HepG2 (cell line): ENCODE data around the gene TEX19. TPM values are rescaled to one million over a fixed set of nuclear protein-coding genes. Genes with fewer than 3 reads are reported as not detected.

Source experiments
- BCL3 ChIP-seq: sonication (generic); formaldehyde crosslinking; IDR thresholded peaks from 2 replicates; pipeline ENCODE4 v1.5.1; 2020; ENCODE audit warnings: mild to moderate bottlenecking, missing genetic modification reagents, moderate library complexity
- SKIL ChIP-seq: sonication (generic); formaldehyde crosslinking; IDR thresholded peaks from 2 replicates; pipeline ENCODE4 v1.8.0; 2022; ENCODE audit warnings: missing genetic modification reagents, mild to moderate bottlenecking, moderate library complexity, borderline replicate concordance
- ZNF274 ChIP-seq: sonication (generic); formaldehyde crosslinking; IDR thresholded peaks from 2 replicates; pipeline ENCODE4 v1.5.1; 2020; ENCODE audit warnings: mild to moderate bottlenecking, missing genetic modification reagents
- ZNF687 ChIP-seq: sonication (generic); formaldehyde crosslinking; IDR thresholded peaks from 2 replicates; pipeline ENCODE4 v1.5.1; 2020; ENCODE audit warnings: mild to moderate bottlenecking, missing genetic modification reagents, moderate library complexity
- polyA plus RNA-seq, 8 experiments: library from polyadenylated mRNA; depleted of rRNA in 3 of 8; stranded (reverse) in 7 of 8; unstranded in 1 of 8; fragments of >200 nt; fragmentation: Illumina TruSeq in 4 of 8; extraction: Trizol in 4 of 8; gene quantifications; 2 replicates each; pipeline versions ENCODE4 v1.2.1 to v1.2.3, GENCODE V29; 2011 to 2016; ENCODE audit warnings: low read depth in 4 of 8, missing spikeins in 1 of 8, mixed read lengths in 1 of 8; ENCODE audit not compliant: insufficient read depth in 1 of 8
- total RNA-seq, 5 experiments: library from RNA; depleted of rRNA; stranded (reverse); fragments of >200 nt; fragmentation: Illumina TruSeq; extraction: Trizol; gene quantifications; 2 replicates each; pipeline ENCODE4 v1.2.3, GENCODE V29; 2016; ENCODE audit warnings: low read depth in 1 of 5

The TEX19 gene
- total and polyA plus RNA-seq, 2 of the 13 experiments (the other 11 are each of a cell fraction or from before 2014, with no cell fraction given), result 1.3 to 6.0 TPM

- TF ChIP-seq ZNF687 (CRISPR knock-in tag), result peak; percentile 77
- 0 out of 2 replicates have a peak, but pooled peaks have one; percentile 16 for TF ChIP-seq BCL3 (CRISPR knock-in tag)
- TF ChIP-seq ZNF274, result no peak; the same call in 1 of the 2 replicates
- peak; percentile 52; the same call in 1 of the 2 replicates for TF ChIP-seq SKIL
Observed at GRCh38 chr17:82318169-82318498, 40.9 kb upstream of the TEX19 start (continued).
